Heart left ventricle (tissue), 13 donors: ENCODE data around the gene ADAM23.

Experiments used
- CTCF ChIP-seq, 12 donors: fragments of 200-600 bp; sonication (generic) in 4 of 12; IDR thresholded peaks; one replicate each; pipeline versions ENCODE4 v1.5.0 to v1.8.0; 2018 to 2022; ENCODE audit warnings: antibody characterized with exemption in 12 of 12, mild to moderate bottlenecking in 5 of 12
- POLR2A ChIP-seq, 2 donors: fragments of 450-650 bp; IDR thresholded peaks; one replicate each; pipeline ENCODE4 v1.6.1; 2017; ENCODE audit warnings: antibody characterized with exemption in 2 of 2, mild to moderate bottlenecking in 2 of 2, moderate library complexity in 2 of 2
- donor health status: ischemic (EF 13 %, LVEDD 7.1; RV severe dilation, severe dysfunction).
- donor health status: DM: no; HTN: yes; CAD: no.
- donor health status: DM: no; HTN: no; CAD: no.
- donor health status: ischemic (EF 25% LVEDD 6.9; RV normal size, moderate dysfunction).
- donor health status: ischemic (EF 25% LVEDD 5.7; RV mildly dilated, moderate dysfunction).
- donor health status: ischemic (EF 35%, LVEDD 5.7; RV mildly dilated, moderate dysfunction).
- donor health status: nonischemic (EF 11% LVEDD 7.7; RV severe dilation, severe dysfunction).
- donor health status: DM: yes; HTN: yes; CAD: no.
- donor health status: PGD.
- donor health status: ischemic (EF 29% LVEDD 5.4; RV normal size, mild dysfunction).
- donor health status: nonischemic (EF 23%, LVEDD 6.1; RV moderate dilation, normal function).

- no peak for TF ChIP-seq CTCF (IDR thresholded peaks at IDR 0.05)
- no peak for TF ChIP-seq POLR2A (IDR thresholded peaks at IDR 0.05)
Measured at GRCh38 chr2:206474099-206474498, 30.8 kb downstream of the ADAM23 start.
